Activated CD4-positive, alpha-beta memory T cell treated with anti-CD3 and anti-CD28 coated beads for 36 hours (primary cell): ENCODE measurements around the gene RITA1. TPM values are rescaled to one million over a fixed set of nuclear protein-coding genes. Genes with fewer than 3 reads are reported as not detected.
"Not testable (repeated sequence)": the region's sequence is repeated elsewhere in the genome, so short reads cannot be mapped to it uniquely, and the experiment has no call there.

ENCODE experiments used
- CTCF ChIA-PET: fragments of 350-600 bp; sonication (Branson Sonifier 250); formaldehyde crosslinking; loops from one replicate; lab custom pipeline; 2021; ENCODE audit warnings: antibody characterized with exemption, inconsistent platforms; lab: Charles Lee
- POLR2A ChIA-PET: fragments of 350-600 bp; sonication (Branson Sonifier 250); formaldehyde crosslinking; loops from one replicate; lab custom pipeline; 2021; ENCODE audit warnings: antibody characterized with exemption; lab: Charles Lee
- DNase-seq: peaks from one replicate; pipeline ENCODE4 v3.0.0-alpha.2; 2020
- H3K27ac Mint-ChIP-seq: one replicate; pipeline ENCODE4 v1.8.0; 2021; ENCODE audit warnings: mixed read lengths
- H3K27me3 Mint-ChIP-seq: one replicate; pipeline ENCODE4 v1.8.0; 2021; ENCODE audit warnings: mixed read lengths
- H3K36me3 Mint-ChIP-seq: one replicate; pipeline ENCODE4 v1.8.0; 2021; ENCODE audit warnings: mixed read lengths
- H3K4me1 Mint-ChIP-seq: one replicate; pipeline ENCODE4 v1.8.0; 2021; ENCODE audit warnings: low read depth, mixed read lengths
- H3K4me3 Mint-ChIP-seq: one replicate; pipeline ENCODE4 v1.8.0; 2021; ENCODE audit warnings: mild to moderate bottlenecking, mixed read lengths
- H3K9me3 Mint-ChIP-seq: one replicate; pipeline ENCODE4 v1.8.0; 2021; ENCODE audit warnings: mixed read lengths
- intact Hi-C: fragments of 100-400 bp; cut with micrococcal nuclease; formaldehyde crosslinking; loops from one replicate; pipeline ENCODE4 v1.15.1; 2023
- total RNA-seq, 2 experiments: library from RNA; stranded (reverse); gene quantifications; one replicate each; pipeline ENCODE4 v1.2.3, GENCODE V29; 2021

The RITA1 gene
- 10 to 100 TPM; 18.7 to 22.0 TPM for total RNA-seq

- H3K27me3 Mint-ChIP-seq: no peaks in the 10 kb centered on the region
- peaks cover 24% of the 10 kb centered on the region for H3K4me1 Mint-ChIP-seq
- intact Hi-C loops: loop anchor here (1.0 to 10.0 kb wide), 4 partner anchors 23 to 173 kb away; partner anchors contain the start of genes PLBD2 and SLC8B1
- DNase-seq: peak; percentile 86
- ChIA-PET CTCF (interaction anchor here (0.7 to 3.0 kb wide), 6 partner anchors 10 to 193 kb away, joined by 3 to 18 read pairs (median 4); partner anchors contain the start of gene SLC8B1), POLR2A (interaction anchor here (0.7 to 2.6 kb wide), 9 partner anchors 11 to 246 kb away, joined by 3 to 14 read pairs (median 4); partner anchors contain the start of genes OAS2 and TPCN1)
- H3K4me3 Mint-ChIP-seq: peak within 1 kb of the TSS; percentile 94
- H3K27ac Mint-ChIP-seq: peak within 1 kb of the TSS; percentile 93
- H3K36me3 Mint-ChIP-seq: peaks cover 16% of the 10 kb centered on the region
- H3K9me3 Mint-ChIP-seq: no peaks in the 10 kb centered on the region
Measured at GRCh38 chr12:113185180-113186032, at the start of gene RITA1, which contains the start of gene DDX54. RITA1 (plus strand) TSS chr12:113185721; CDS start chr12:113186747, 1,026 bp downstream. DDX54 (minus strand) TSS chr12:113185478; CDS start chr12:113185451, 27 bp downstream.

GRCh38 chr12:113136128-113136989, 49.2 kb upstream of the RITA1 start:
- peak; percentile 88 for DNase-seq
- CTCF ChIA-PET: interaction anchor here (0.6 to 3.3 kb wide), 5 partner anchors 9 to 143 kb away, joined by 3 to 19 read pairs (median 3); no protein-coding TSS in a partner anchor
- Mint-ChIP-seq H3K27ac (peak overlapping the region; percentile 91), H3K36me3 (no peaks in the 10 kb centered on the region), H3K4me3 (peak overlapping the region; percentile 78), H3K27me3 (peaks cover 5% of the 10 kb centered on the region), H3K4me1 (peaks cover 17% of the 10 kb centered on the region), H3K9me3 (no peaks in the 10 kb centered on the region)
- intact Hi-C loops: loop anchor here (1.0 kb wide), 1 partner anchor 17 kb away; no protein-coding TSS in a partner anchor
- POLR2A ChIA-PET: interaction anchor here (3.3 kb wide), 1 partner anchor 17 kb away, joined by 10 read pairs; no protein-coding TSS in a partner anchor

- intact Hi-C loops: loop anchor here (1.0 kb wide), 1 partner anchor 16 kb away; no protein-coding TSS in a partner anchor
- Mint-ChIP-seq H3K27ac (peak overlapping the region; percentile 91), H3K9me3 (no peaks in the 10 kb centered on the region), H3K4me1 (peaks cover 19% of the 10 kb centered on the region), H3K27me3 (peaks cover 5% of the 10 kb centered on the region), H3K4me3 (no peak overlapping the region), H3K36me3 (no peaks in the 10 kb centered on the region)
- POLR2A ChIA-PET: interaction anchor here (3.3 kb wide), 1 partner anchor 16 kb away, joined by 10 read pairs; no protein-coding TSS in a partner anchor
- no peak for DNase-seq
- CTCF ChIA-PET: interaction anchor here (0.8 to 1.2 kb wide), 2 partner anchors 16 to 144 kb away, joined by 3 to 4 read pairs; no protein-coding TSS in a partner anchor
Measured at GRCh38 chr12:113136990-113137511, 48.5 kb upstream of the RITA1 start.

GRCh38 chr12:113137861-113138783, 47.4 kb upstream of the RITA1 start:
- Mint-ChIP-seq H3K27ac (no peak overlapping the region), H3K27me3 (peaks cover 5% of the 10 kb centered on the region), H3K4me1 (peaks cover 23% of the 10 kb centered on the region), H3K36me3 (no peaks in the 10 kb centered on the region), H3K9me3 (no peaks in the 10 kb centered on the region), H3K4me3 (no peak overlapping the region)
- DNase-seq: no peak
- ChIA-PET CTCF (interaction anchor here (0.6 to 2.6 kb wide), 4 partner anchors 15 to 145 kb away, joined by 4 to 8 read pairs (median 4); no protein-coding TSS in a partner anchor), POLR2A (no interaction called here)
- intact Hi-C loops: no loop called here

GRCh38 chr12:113138826-113139225, 46.7 kb upstream of the RITA1 start:
- Mint-ChIP-seq H3K27me3 (peaks cover 5% of the 10 kb centered on the region), H3K27ac (no peak overlapping the region), H3K9me3 (no peaks in the 10 kb centered on the region), H3K4me3 (no peak overlapping the region), H3K4me1 (peaks cover 23% of the 10 kb centered on the region), H3K36me3 (no peaks in the 10 kb centered on the region)
- intact Hi-C loops: no loop called here
- no peak for DNase-seq
- POLR2A ChIA-PET: no interaction called here
- CTCF ChIA-PET: interaction anchor here (0.6 to 2.6 kb wide), 4 partner anchors 36 to 146 kb away, joined by 3 to 8 read pairs (median 4); no protein-coding TSS in a partner anchor

GRCh38 chr12:113140706-113141105, 44.8 kb upstream of the RITA1 start:
- DNase-seq: no peak
- H3K27me3 Mint-ChIP-seq: peaks cover 3% of the 10 kb centered on the region
- peaks cover 18% of the 10 kb centered on the region for H3K4me1 Mint-ChIP-seq
- CTCF ChIA-PET: interaction anchor here (0.9 kb wide), 1 partner anchor 147 kb away, joined by 3 read pairs; no protein-coding TSS in a partner anchor
- H3K27ac Mint-ChIP-seq: no peak overlapping the region
- intact Hi-C loops: no loop called here
- H3K36me3 Mint-ChIP-seq: no peaks in the 10 kb centered on the region
- no peak overlapping the region for H3K4me3 Mint-ChIP-seq
- POLR2A ChIA-PET: no interaction called here
- no peaks in the 10 kb centered on the region for H3K9me3 Mint-ChIP-seq

GRCh38 chr12:113141716-113142115, 43.8 kb upstream of the RITA1 start:
- H3K4me1 Mint-ChIP-seq, H3K9me3 Mint-ChIP-seq, H3K36me3 Mint-ChIP-seq, intact Hi-C loops, POLR2A ChIA-PET, H3K27me3 Mint-ChIP-seq, DNase-seq, H3K4me3 Mint-ChIP-seq: not testable (repeated sequence)
- CTCF ChIA-PET: interaction anchor here (1.5 kb wide), 1 partner anchor 12 kb away, joined by 7 read pairs; no protein-coding TSS in a partner anchor
- H3K27ac Mint-ChIP-seq: peak overlapping the region; percentile 38

GRCh38 chr12:113142173-113142885, 43.2 kb upstream of the RITA1 start:
- POLR2A ChIA-PET: no interaction called here
- DNase-seq: peak; percentile 31
- peaks cover 6% of the 10 kb centered on the region for H3K4me1 Mint-ChIP-seq
- no peaks in the 10 kb centered on the region for H3K27me3 Mint-ChIP-seq
- H3K27ac Mint-ChIP-seq: peak overlapping the region; percentile 38
- CTCF ChIA-PET: interaction anchor here (1.5 kb wide), 1 partner anchor 11 kb away, joined by 7 read pairs; no protein-coding TSS in a partner anchor
- no peak overlapping the region for H3K4me3 Mint-ChIP-seq
- intact Hi-C loops: no loop called here
- no peaks in the 10 kb centered on the region for H3K9me3 Mint-ChIP-seq
- H3K36me3 Mint-ChIP-seq: no peaks in the 10 kb centered on the region

- DNase-seq: no peak
- no peak overlapping the region for H3K27ac Mint-ChIP-seq
- intact Hi-C loops: no loop called here
- no peak overlapping the region for H3K4me3 Mint-ChIP-seq
- H3K4me1 Mint-ChIP-seq: peaks cover 6% of the 10 kb centered on the region
- ChIA-PET POLR2A (no interaction called here), CTCF (interaction anchor here (1.5 kb wide), 1 partner anchor 10 kb away, joined by 7 read pairs; no protein-coding TSS in a partner anchor)
- peaks cover 2% of the 10 kb centered on the region for H3K9me3 Mint-ChIP-seq
- H3K36me3 Mint-ChIP-seq: no peaks in the 10 kb centered on the region
- no peaks in the 10 kb centered on the region for H3K27me3 Mint-ChIP-seq
Measured at GRCh38 chr12:113142886-113143332, 42.6 kb upstream of the RITA1 start.

GRCh38 chr12:113143959-113144358, 41.6 kb upstream of the RITA1 start:
- DNase-seq: no peak
- ChIA-PET CTCF (no interaction called here), POLR2A (no interaction called here)
- no peak overlapping the region for H3K27ac Mint-ChIP-seq
- intact Hi-C loops: no loop called here
- peaks cover 6% of the 10 kb centered on the region for H3K4me1 Mint-ChIP-seq
- H3K36me3 Mint-ChIP-seq: no peaks in the 10 kb centered on the region
- no peaks in the 10 kb centered on the region for H3K27me3 Mint-ChIP-seq
- H3K9me3 Mint-ChIP-seq: peaks cover 2% of the 10 kb centered on the region
- no peak overlapping the region for H3K4me3 Mint-ChIP-seq
